Activated naive CD8-positive, alpha-beta T cell treated with anti-CD3 and anti-CD28 coated beads for 36 hours (primary cell): ENCODE measurements around the gene GSTA1. TPM values are rescaled to one million over a fixed set of nuclear protein-coding genes. Genes with fewer than 3 reads are reported as not detected.
"Not testable (repeated sequence)": the region's sequence is repeated elsewhere in the genome, so short reads cannot be mapped to it uniquely, and the experiment has no call there.

Source experiments
- DNase-seq: peaks from one replicate; pipeline ENCODE4 v3.0.0; 2021
- H3K27ac Mint-ChIP-seq: one replicate; pipeline ENCODE4 v1.8.0; 2022; ENCODE audit warnings: mild to moderate bottlenecking, moderate library complexity, mixed read lengths
- H3K27me3 Mint-ChIP-seq: one replicate; pipeline ENCODE4 v1.8.0; 2022; ENCODE audit warnings: mild to moderate bottlenecking, mixed read lengths
- H3K36me3 Mint-ChIP-seq: one replicate; pipeline ENCODE4 v1.8.0; 2021; ENCODE audit warnings: mild to moderate bottlenecking, mixed read lengths
- H3K4me1 Mint-ChIP-seq: one replicate; pipeline ENCODE4 v1.8.0; 2021; ENCODE audit warnings: mixed read lengths
- H3K4me3 Mint-ChIP-seq: one replicate; pipeline ENCODE4 v1.8.0; 2022; ENCODE audit warnings: mild to moderate bottlenecking, moderate library complexity, mixed read lengths
- H3K9me3 Mint-ChIP-seq: one replicate; pipeline ENCODE4 v1.8.0; 2022; ENCODE audit warnings: mixed read lengths
- total RNA-seq, 2 experiments: library from RNA; stranded (reverse); gene quantifications; one replicate each; pipeline ENCODE4 v1.2.3, GENCODE V29; 2021

The GSTA1 gene
- not detected for total RNA-seq

- DNase-seq, H3K36me3 Mint-ChIP-seq, H3K4me3 Mint-ChIP-seq, H3K27ac Mint-ChIP-seq, H3K9me3 Mint-ChIP-seq, H3K4me1 Mint-ChIP-seq: not testable (repeated sequence)
- peaks cover 26% of the 10 kb centered on the region for H3K27me3 Mint-ChIP-seq
Measured at GRCh38 chr6:52803668-52804255, at the start of gene GSTA1. GSTA1 (minus strand) TSS chr6:52803816; CDS start chr6:52799267, 4,549 bp downstream.

- no peak for DNase-seq
- Mint-ChIP-seq H3K27ac (no peak overlapping the region), H3K4me3 (no peak overlapping the region), H3K4me1 (no peaks in the 10 kb centered on the region), H3K9me3 (peaks cover 3% of the 10 kb centered on the region), H3K27me3 (peaks cover 27% of the 10 kb centered on the region), H3K36me3 (no peaks in the 10 kb centered on the region)
Measured at GRCh38 chr6:52849137-52849536, 45.5 kb upstream of the GSTA1 start.

GRCh38 chr6:52846002-52846401, 42.4 kb upstream of the GSTA1 start:
- Mint-ChIP-seq H3K4me1 (no peaks in the 10 kb centered on the region), H3K27me3 (peaks cover 6% of the 10 kb centered on the region), H3K27ac (no peak overlapping the region), H3K9me3 (peaks cover 3% of the 10 kb centered on the region), H3K36me3 (no peaks in the 10 kb centered on the region), H3K4me3 (no peak overlapping the region)
- DNase-seq, result no peak

- Mint-ChIP-seq H3K27ac (no peak overlapping the region), H3K4me3 (no peak overlapping the region), H3K4me1 (no peaks in the 10 kb centered on the region), H3K27me3 (peaks cover 16% of the 10 kb centered on the region), H3K36me3 (no peaks in the 10 kb centered on the region), H3K9me3 (peaks cover 3% of the 10 kb centered on the region)
- no peak for DNase-seq
Measured at GRCh38 chr6:52843605-52844004, 40.0 kb upstream of the GSTA1 start.

- Mint-ChIP-seq H3K36me3 (no peaks in the 10 kb centered on the region), H3K27ac (no peak within 1 kb of the TSS), H3K4me1 (no peaks in the 10 kb centered on the region), H3K27me3 (peaks cover 37% of the 10 kb centered on the region), H3K9me3 (no peaks in the 10 kb centered on the region), H3K4me3 (no peak within 1 kb of the TSS)
- DNase-seq, result no peak
Measured at GRCh38 chr6:52840763-52841585, 37.4 kb upstream of the GSTA1 start, which contains the start of gene GSTA5. GSTA5 (minus strand) TSS chr6:52840813.

- Mint-ChIP-seq H3K9me3 (no peaks in the 10 kb centered on the region), H3K4me3 (no peak overlapping the region), H3K27me3 (peaks cover 41% of the 10 kb centered on the region), H3K27ac (no peak overlapping the region), H3K36me3 (no peaks in the 10 kb centered on the region), H3K4me1 (no peaks in the 10 kb centered on the region)
- peak; percentile 36 for DNase-seq
Measured at GRCh38 chr6:52839124-52840055, 35.8 kb upstream of the GSTA1 start.

GRCh38 chr6:52834481-52834880, 30.9 kb upstream of the GSTA1 start:
- no peaks in the 10 kb centered on the region for H3K36me3 Mint-ChIP-seq
- no peaks in the 10 kb centered on the region for H3K4me1 Mint-ChIP-seq
- no peak overlapping the region for H3K4me3 Mint-ChIP-seq
- DNase-seq, result no peak
- peaks cover 38% of the 10 kb centered on the region for H3K27me3 Mint-ChIP-seq
- no peak overlapping the region for H3K27ac Mint-ChIP-seq
- H3K9me3 Mint-ChIP-seq, result no peaks in the 10 kb centered on the region

- H3K27me3 Mint-ChIP-seq, H3K4me3 Mint-ChIP-seq, H3K9me3 Mint-ChIP-seq, DNase-seq, H3K27ac Mint-ChIP-seq, H3K4me1 Mint-ChIP-seq, H3K36me3 Mint-ChIP-seq: not testable (repeated sequence)
Measured at GRCh38 chr6:52830869-52831268, 27.3 kb upstream of the GSTA1 start.

- no peaks in the 10 kb centered on the region for H3K36me3 Mint-ChIP-seq
- DNase-seq, result no peak
- no peaks in the 10 kb centered on the region for H3K9me3 Mint-ChIP-seq
- H3K27me3 Mint-ChIP-seq, result peaks cover 6% of the 10 kb centered on the region
- H3K27ac Mint-ChIP-seq, result no peak overlapping the region
- no peaks in the 10 kb centered on the region for H3K4me1 Mint-ChIP-seq
- no peak overlapping the region for H3K4me3 Mint-ChIP-seq
Measured at GRCh38 chr6:52829046-52829817, 25.6 kb upstream of the GSTA1 start.

GRCh38 chr6:52828621-52829020, 25.0 kb upstream of the GSTA1 start:
- H3K27me3 Mint-ChIP-seq, H3K4me1 Mint-ChIP-seq, H3K9me3 Mint-ChIP-seq, H3K27ac Mint-ChIP-seq, H3K4me3 Mint-ChIP-seq, DNase-seq, H3K36me3 Mint-ChIP-seq: not testable (repeated sequence)

GRCh38 chr6:52827073-52827783, 23.6 kb upstream of the GSTA1 start:
- H3K27ac Mint-ChIP-seq, H3K27me3 Mint-ChIP-seq, H3K4me1 Mint-ChIP-seq, H3K36me3 Mint-ChIP-seq, H3K9me3 Mint-ChIP-seq, H3K4me3 Mint-ChIP-seq, DNase-seq: not testable (repeated sequence)

- H3K36me3 Mint-ChIP-seq, result no peaks in the 10 kb centered on the region
- no peak overlapping the region for H3K4me3 Mint-ChIP-seq
- H3K27ac Mint-ChIP-seq, result no peak overlapping the region
- no peaks in the 10 kb centered on the region for H3K4me1 Mint-ChIP-seq
- H3K27me3 Mint-ChIP-seq, result peaks cover 6% of the 10 kb centered on the region
- no peak for DNase-seq
- H3K9me3 Mint-ChIP-seq, result no peaks in the 10 kb centered on the region
Measured at GRCh38 chr6:52826513-52826912, 22.9 kb upstream of the GSTA1 start.

GRCh38 chr6:52825900-52826459, 22.4 kb upstream of the GSTA1 start:
- not testable (repeated sequence) for H3K4me3 Mint-ChIP-seq, H3K27me3 Mint-ChIP-seq, H3K9me3 Mint-ChIP-seq, H3K36me3 Mint-ChIP-seq, DNase-seq, H3K27ac Mint-ChIP-seq, H3K4me1 Mint-ChIP-seq

GRCh38 chr6:52825270-52825793, 21.7 kb upstream of the GSTA1 start:
- not testable (repeated sequence) for H3K9me3 Mint-ChIP-seq, H3K27me3 Mint-ChIP-seq, H3K36me3 Mint-ChIP-seq, H3K4me3 Mint-ChIP-seq, H3K27ac Mint-ChIP-seq, H3K4me1 Mint-ChIP-seq, DNase-seq
